Stimulated activated CD4-positive, alpha-beta T cell treated with anti-CD3 and anti-CD28 coated beads, Interleukin-2, amount 100 ng/mL, for 48 hours (primary cell): ENCODE measurements around the gene GPR119.
A peak's percentile ranks its signal among the peaks of the same experiment; 100 is the strongest.
"Not testable (repeated sequence)": the region's sequence is repeated elsewhere in the genome, so short reads cannot be mapped to it uniquely, and the experiment has no call there.

ENCODE experiments used
- DNase-seq, 2 donors: peaks; one replicate each; pipeline ENCODE4 v3.0.0-alpha.2; 2020

Gene GPR119

GRCh38 chrX:130385520-130385919, at the start of gene GPR119:
TSS of gene GPR119 (minus strand) at chrX:130385674. CDS start at chrX:130385447, 227 bp downstream.
- no peak for DNase-seq

- not testable (repeated sequence) for DNase-seq
Observed at GRCh38 chrX:130429236-130429635, 43.8 kb upstream of the GPR119 start.

- no peak for DNase-seq
Observed at GRCh38 chrX:130426531-130426930, 41.1 kb upstream of the GPR119 start.

GRCh38 chrX:130419263-130419662, 33.8 kb upstream of the GPR119 start:
- DNase-seq = no peak

- DNase-seq = no peak
Observed at GRCh38 chrX:130418740-130419139, 33.3 kb upstream of the GPR119 start.

- no peak for DNase-seq
Observed at GRCh38 chrX:130418066-130418465, 32.6 kb upstream of the GPR119 start.

GRCh38 chrX:130416785-130417184, 31.3 kb upstream of the GPR119 start:
- no peak for DNase-seq

GRCh38 chrX:130415201-130415600, 29.7 kb upstream of the GPR119 start:
- no peak for DNase-seq

- no peak for DNase-seq
Observed at GRCh38 chrX:130414800-130415199, 29.3 kb upstream of the GPR119 start.

GRCh38 chrX:130413415-130413814, 27.9 kb upstream of the GPR119 start:
- DNase-seq = no peak

GRCh38 chrX:130402208-130402684, 16.8 kb upstream of the GPR119 start:
- peak in 1 of 2 donors; percentile 1 for DNase-seq

- peak; percentile 40 to 56 for DNase-seq
Observed at GRCh38 chrX:130401415-130402207, 16.1 kb upstream of the GPR119 start, which contains the start of gene RBMX2. TSS of gene RBMX2 (plus strand) at chrX:130401987. CDS start at chrX:130402033, 46 bp downstream.

GRCh38 chrX:130395341-130395740, 9.9 kb upstream of the GPR119 start:
- no peak for DNase-seq

- no peak for DNase-seq
Observed at GRCh38 chrX:130393451-130394074, 8.1 kb upstream of the GPR119 start.

- DNase-seq = no peak
Observed at GRCh38 chrX:130386408-130386808, 934 bp upstream of the GPR119 start.

- DNase-seq = no peak
Observed at GRCh38 chrX:130378024-130378669, 7.3 kb downstream of the GPR119 start.

- DNase-seq = no peak
Observed at GRCh38 chrX:130376077-130376476, 9.4 kb downstream of the GPR119 start.

- not testable (repeated sequence) for DNase-seq
Observed at GRCh38 chrX:130352050-130352449, 33.4 kb downstream of the GPR119 start.

- DNase-seq = no peak
Observed at GRCh38 chrX:130351567-130351966, 33.9 kb downstream of the GPR119 start.

GRCh38 chrX:130347321-130347720, 38.2 kb downstream of the GPR119 start:
- DNase-seq = no peak

GRCh38 chrX:130343411-130343810, 42.1 kb downstream of the GPR119 start:
- no peak for DNase-seq

- no peak for DNase-seq
Observed at GRCh38 chrX:130340271-130340670, 45.2 kb downstream of the GPR119 start.

GRCh38 chrX:130339408-130340222, 45.9 kb downstream of the GPR119 start, which contains the start of gene SLC25A14:
TSS of gene SLC25A14 (plus strand) at chrX:130339919. CDS start at chrX:130340279, 360 bp downstream.
- peak; percentile 47 to 49 for DNase-seq
